UCSD-AML1 (cell line): ENCODE results near the gene SV2B.
"Not testable (repeated sequence)": the region's sequence is repeated elsewhere in the genome, so short reads cannot be mapped to it uniquely, and the experiment has no call there.

Experiments used
- DNase-seq: peaks from one replicate; lab custom pipeline; 2025; ENCODE audit not compliant: unreplicated experiment; lab: John Stamatoyannopoulos, UW

Gene SV2B

GRCh38 chr15:91304210-91304609, 204.2 kb downstream of the SV2B start:
- no peak for DNase-seq

GRCh38 chr15:91304786-91305185, 204.7 kb downstream of the SV2B start:
- no peak for DNase-seq

GRCh38 chr15:91306144-91306543, 206.1 kb downstream of the SV2B start:
- DNase-seq = no peak

- no peak for DNase-seq
Measured at GRCh38 chr15:91307601-91308000, 207.5 kb downstream of the SV2B start.

- DNase-seq = no peak
Measured at GRCh38 chr15:91308199-91308598, 208.1 kb downstream of the SV2B start.

- no peak for DNase-seq
Measured at GRCh38 chr15:91308855-91309254, 208.8 kb downstream of the SV2B start.

- peak; percentile 53 for DNase-seq
Measured at GRCh38 chr15:91311986-91312385, 211.9 kb downstream of the SV2B start.

GRCh38 chr15:91316126-91316525, 216.1 kb downstream of the SV2B start:
- DNase-seq = no peak

- DNase-seq = no peak
Measured at GRCh38 chr15:91318516-91318915, 218.5 kb downstream of the SV2B start.

- DNase-seq = no peak
Measured at GRCh38 chr15:91318931-91319330, 218.9 kb downstream of the SV2B start.

GRCh38 chr15:91319371-91320059, 219.5 kb downstream of the SV2B start:
- no peak for DNase-seq

GRCh38 chr15:91320101-91320500, 220.0 kb downstream of the SV2B start:
- DNase-seq = no peak

- no peak for DNase-seq
Measured at GRCh38 chr15:91329914-91330313, 229.9 kb downstream of the SV2B start.

- DNase-seq = no peak
Measured at GRCh38 chr15:91331581-91331980, 231.5 kb downstream of the SV2B start.

- no peak for DNase-seq
Measured at GRCh38 chr15:91335702-91336101, 235.6 kb downstream of the SV2B start.

- no peak for DNase-seq
Measured at GRCh38 chr15:91336687-91337086, 236.6 kb downstream of the SV2B start.

- DNase-seq = peak; percentile 21
Measured at GRCh38 chr15:91338766-91339165, 238.7 kb downstream of the SV2B start.

- DNase-seq = no peak
Measured at GRCh38 chr15:91342097-91342496, 242.0 kb downstream of the SV2B start.

- not testable (repeated sequence) for DNase-seq
Measured at GRCh38 chr15:91344912-91345311, 244.9 kb downstream of the SV2B start.

GRCh38 chr15:91345736-91346135, 245.7 kb downstream of the SV2B start:
- no peak for DNase-seq

- DNase-seq = no peak
Measured at GRCh38 chr15:91346259-91346658, 246.2 kb downstream of the SV2B start.

GRCh38 chr15:91348752-91349500, 248.9 kb downstream of the SV2B start:
- no peak for DNase-seq
